AG09309 (cell line): ENCODE results near the gene RILPL1.

Experiments used
- DNase-seq: peaks from one replicate; pipeline ENCODE4 v3.0.0-alpha.2; 2010; ENCODE audit warnings: low read depth
- H3K4me3 ChIP-seq: 2 replicates; pipeline ENCODE4 v1.5.1; 2011; ENCODE audit warnings: mild to moderate bottlenecking, low read depth, low read length, moderate library complexity; ENCODE audit not compliant: control insufficient read depth
- CTCF ChIP-seq: IDR thresholded peaks from 2 replicates; pipeline ENCODE4 v1.5.1; 2011; ENCODE audit warnings: mild to moderate bottlenecking, low read depth, low read length, inconsistent platforms; ENCODE audit not compliant: insufficient read depth, control insufficient read depth; ENCODE audit errors: missing control alignments

RILPL1 gene

DNA sequence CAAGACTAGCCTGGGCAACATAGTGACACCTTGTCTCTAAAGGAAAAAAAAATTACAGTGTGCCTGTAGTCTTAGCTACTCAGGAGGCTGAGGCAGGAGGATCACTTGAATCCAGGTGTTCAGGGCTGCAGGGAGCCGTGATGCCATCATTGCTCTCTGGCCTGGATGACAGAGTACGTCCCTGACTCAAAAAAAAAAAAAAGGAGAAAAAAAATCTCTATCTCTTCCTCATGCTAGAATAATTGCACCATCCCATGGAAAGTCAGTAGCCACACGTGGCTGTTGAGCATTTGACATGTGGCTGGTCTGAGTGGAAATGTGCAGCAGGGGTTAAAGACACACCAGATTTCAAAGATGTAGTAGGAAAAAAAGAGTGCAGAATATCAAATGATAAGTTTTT lies 3.8 kb downstream of the RILPL1 start:
- no peak overlapping the region for H3K4me3 ChIP-seq
- TF ChIP-seq CTCF: no peak
- no peak for DNase-seq

DNA sequence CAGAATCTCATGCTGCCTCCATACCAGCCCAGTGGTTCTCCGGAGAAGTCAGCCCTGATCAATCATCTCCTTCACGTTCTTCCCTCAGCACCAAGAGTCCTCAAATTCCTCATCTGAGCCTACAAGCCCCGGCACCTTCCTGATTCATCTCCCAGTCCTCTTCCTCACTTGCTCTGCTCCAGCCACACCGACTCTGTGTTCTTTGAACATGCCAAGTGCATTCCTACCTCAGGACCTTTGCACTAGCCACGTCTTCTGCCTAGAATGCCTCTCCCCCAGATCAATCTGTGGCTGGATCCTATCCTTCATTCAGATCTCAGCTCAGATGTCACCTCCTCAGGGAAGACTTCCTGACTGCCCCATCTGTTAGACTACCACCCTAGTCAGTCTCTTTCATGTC lies 4.7 kb downstream of the RILPL1 start:
- no peak overlapping the region for H3K4me3 ChIP-seq
- TF ChIP-seq CTCF: no peak
- DNase-seq: no peak

DNA sequence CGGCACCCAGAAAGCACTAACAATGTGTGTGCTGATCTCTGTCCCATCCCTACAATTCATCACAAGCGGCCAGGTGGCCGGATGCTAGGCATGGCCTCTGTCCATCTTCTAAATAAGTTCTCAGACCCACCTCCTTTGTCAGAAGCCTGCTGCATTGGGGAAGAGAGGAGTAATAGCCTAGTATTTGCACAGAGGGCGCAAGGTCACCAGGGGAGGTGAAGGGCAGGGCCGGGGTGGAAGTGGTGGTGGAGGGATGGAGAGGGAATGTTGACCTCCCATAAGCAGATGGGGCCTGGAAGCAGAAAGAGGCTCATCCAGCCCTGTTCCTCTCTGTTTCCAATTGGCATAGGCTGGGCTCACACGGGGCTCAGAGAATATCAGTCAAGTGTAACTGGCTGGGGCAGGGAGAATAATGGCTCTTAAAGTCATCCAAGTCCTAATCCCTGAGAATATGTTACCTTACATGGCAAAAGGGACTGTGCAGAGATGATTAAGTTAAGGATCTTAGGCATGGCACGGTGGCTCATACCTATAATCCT lies 6.9 kb downstream of the RILPL1 start:
- TF ChIP-seq CTCF: no peak

DNA sequence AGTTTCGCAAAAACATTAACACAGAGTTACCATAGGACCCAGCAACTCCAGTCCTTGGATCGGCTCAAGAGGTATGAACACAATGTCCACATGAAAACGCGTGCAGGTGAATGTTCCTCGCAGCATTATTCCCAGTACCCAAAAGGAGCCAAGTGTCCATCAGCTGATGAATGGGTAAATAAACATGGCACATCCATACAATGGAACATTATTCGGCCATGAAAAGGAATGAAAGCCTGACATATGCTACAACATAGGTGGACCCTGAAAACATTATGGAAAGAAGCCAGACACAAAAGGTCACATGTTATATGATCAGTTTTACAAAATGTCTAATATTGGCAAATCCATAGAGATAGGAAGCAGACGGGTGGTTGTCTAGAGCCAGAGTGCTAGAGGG lies 9.1 kb downstream of the RILPL1 start:
- no peak for DNase-seq
- no peak for TF ChIP-seq CTCF
- no peak overlapping the region for H3K4me3 ChIP-seq

More for the DNA sequence above, 6.9 kb downstream of the RILPL1 start:
- DNase-seq: no peak
- H3K4me3 ChIP-seq: no peak overlapping the region

DNA sequence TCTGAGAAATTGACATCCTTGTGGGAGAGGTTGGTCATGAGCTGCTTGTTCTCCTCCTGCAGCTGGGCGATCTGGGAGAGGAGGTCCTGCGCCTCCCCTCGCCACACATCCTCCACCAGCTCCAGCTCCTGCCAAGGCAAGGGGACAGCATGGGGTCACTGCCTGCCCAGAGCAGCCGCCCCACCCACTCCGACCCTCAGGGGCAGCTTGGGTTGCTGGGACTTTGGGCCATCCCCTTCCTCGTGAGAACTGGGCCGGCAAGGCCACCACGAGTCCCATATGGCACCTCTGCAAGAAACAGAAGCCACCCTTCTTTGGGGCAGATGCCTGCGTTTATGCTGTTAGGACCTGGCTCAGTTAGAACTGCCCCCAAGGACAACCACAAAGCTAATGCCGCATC lies 10.0 kb downstream of the RILPL1 start:
- DNase-seq: no peak
- no peak overlapping the region for H3K4me3 ChIP-seq
- no peak for TF ChIP-seq CTCF

- no peak overlapping the region for H3K4me3 ChIP-seq
- no peak for DNase-seq
- no peak for TF ChIP-seq CTCF
Measured at GRCh38 chr12:123522164-123522563, 11.4 kb downstream of the RILPL1 start.
